ENCODE measurements around the gene TGFB1I1. TPM values are rescaled to one million over a fixed set of nuclear protein-coding genes. Genes with fewer than 3 reads are reported as not detected.
A peak's percentile ranks its signal among the peaks of the same experiment; 100 is the strongest.

The TGFB1I1 gene
- total and polyA plus RNA-seq, 2 of the 4 experiments (the other 2 are of a cell fraction) = 24.9 to 128 TPM

DNA sequence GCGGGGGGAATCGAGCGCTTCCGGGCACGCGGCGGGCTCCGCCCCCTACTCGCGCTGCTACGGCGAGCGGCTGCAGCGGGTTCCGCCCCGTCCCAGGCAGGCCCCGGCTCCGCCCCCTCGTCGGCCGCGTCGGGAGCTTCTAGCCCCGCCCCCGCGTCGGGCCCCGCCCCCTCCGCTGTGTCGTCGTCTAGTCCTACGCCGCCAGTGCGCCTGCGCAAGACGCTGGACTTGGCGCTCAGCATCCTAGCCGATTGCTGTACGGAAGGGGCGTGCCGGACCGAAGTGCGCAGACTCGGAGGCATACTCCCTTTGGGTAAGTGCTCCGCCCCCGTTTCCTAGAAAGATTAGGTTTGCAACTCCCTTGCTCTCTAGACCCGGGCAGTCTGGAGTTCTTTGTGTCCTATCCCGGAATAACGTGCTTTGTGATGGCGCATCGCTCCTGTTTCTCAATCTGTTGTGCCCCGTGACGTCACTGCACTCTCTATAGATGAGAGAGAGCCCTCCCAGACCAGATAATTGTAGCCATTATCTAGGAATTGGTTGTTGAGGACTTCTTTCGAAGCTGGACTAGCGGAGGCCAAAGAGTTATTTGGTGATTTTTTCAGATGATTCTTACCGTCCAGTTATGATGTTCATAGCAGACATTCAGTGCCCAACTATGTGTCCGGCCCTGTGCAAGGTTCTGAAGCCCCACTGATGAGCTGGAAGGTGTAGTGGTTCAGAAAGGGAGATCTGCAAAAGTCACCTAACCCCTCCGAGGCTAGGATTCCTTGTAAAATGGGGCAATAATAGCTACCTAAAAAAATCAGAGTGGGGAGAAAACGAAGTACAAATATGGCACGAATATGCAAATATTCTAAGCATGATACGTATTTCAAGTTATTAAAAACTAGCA, 12.0 kb upstream of the TGFB1I1 start (continued):
- TF ChIP-seq ELK1 (IDR thresholded peaks at IDR 0.05; ENCODE audit: borderline replicate concordance, low read depth, low read length) = no peak

DNA sequence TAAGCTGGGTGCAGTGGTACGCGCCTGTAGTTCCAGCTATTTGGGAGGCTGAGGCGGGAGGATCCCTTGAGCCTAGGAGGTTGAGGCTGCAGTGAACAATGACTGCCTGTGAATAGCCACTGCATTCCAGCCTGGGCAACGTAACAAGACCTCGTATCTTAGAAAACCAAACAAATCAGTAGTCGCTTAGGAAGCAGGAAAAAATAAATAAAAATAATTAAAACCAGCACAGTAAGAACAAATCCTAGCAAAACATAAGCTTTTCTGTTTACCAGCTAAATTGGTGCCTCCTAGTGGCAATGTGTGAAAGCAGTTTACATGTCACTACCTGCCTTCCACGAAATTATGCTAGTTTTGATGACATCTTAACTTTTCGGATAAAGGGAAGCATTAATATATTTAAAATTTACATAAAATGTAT, 11.4 kb upstream of the TGFB1I1 start:
- peak overlapping the region; percentile 72 for H3K4me2 ChIP-seq (ENCODE audit: low read depth, low read length)
- ChIA-PET POLR2A (ENCODE audit: unreplicated experiment) (interaction anchor here (0.6 to 2.5 kb wide), 3 partner anchors 11 to 507 kb away, joined by 3 to 16 read pairs (median 3); partner anchors contain the start of gene TGFB1I1), CTCF (interaction anchor here (0.5 to 1.8 kb wide), 5 partner anchors 8 to 336 kb away, joined by 3 to 7 read pairs (median 5); no protein-coding TSS in a partner anchor)
- peaks cover 9% of the 10 kb centered on the region for H3K4me1 ChIP-seq (ENCODE audit: control insufficient read depth, insufficient read depth, low read length)
- H4K91ac ChIP-seq (ENCODE audit: insufficient read depth, low read depth, low read length) = no peak overlapping the region
- peak overlapping the region; percentile 84 for H2AK9ac ChIP-seq (replicated peaks; ENCODE audit: low read depth, low read length, poor library complexity)
- H3K4me3 ChIP-seq (ENCODE audit: insufficient read depth, low read depth, low read length) = peak overlapping the region; percentile 52
- no peak overlapping the region for H2BK15ac ChIP-seq (ENCODE audit: low read depth, low read length)
- DNase-seq (peak; percentile 73), ATAC-seq (ENCODE audit: low read depth) (no peak)
- peaks cover 24% of the 10 kb centered on the region for H4K20me1 ChIP-seq (ENCODE audit: insufficient read depth, low read length)
- WGBS, 2 experiments (ENCODE audit: extremely low coverage in 2 of 2, insufficient read length in 1 of 2) = 100% methylated on average over 3 of the region's 8 CpGs; no CpG with 5 or more reads in 1 of the 2 experiments
- H4K8ac ChIP-seq (ENCODE audit: low read depth in 2 of 2, low read length in 2 of 2) = peak overlapping the region; percentile 16 to 81; a peak in 3 of 4 replicates
- H2AK5ac ChIP-seq (ENCODE audit: low read depth, low read length) = peak overlapping the region; percentile 59; the same call in 1 of the 2 replicates
- H2BK120ac ChIP-seq (ENCODE audit: low read depth, low read length) = no peak overlapping the region
- peak overlapping the region; percentile 57 for H2BK5ac ChIP-seq (ENCODE audit: low read depth, low read length, poor library complexity, severe bottlenecking)
- peaks cover 14% of the 10 kb centered on the region; the same call in 1 of the 2 replicates for H3K9me1 ChIP-seq (ENCODE audit: insufficient read depth, low read length)
- H3K27me3 ChIP-seq (ENCODE audit: control insufficient read depth, insufficient read depth, low read length) = no peaks in the 10 kb centered on the region
- H3K9me3 ChIP-seq (ENCODE audit: control insufficient read depth, insufficient read depth, low read length) = no peaks in the 10 kb centered on the region
- H2AFZ ChIP-seq (replicated peaks; ENCODE audit: low read length, poor library complexity) = no peak overlapping the region
- no peak overlapping the region for H3K23ac ChIP-seq (ENCODE audit: low read depth, low read length)
- intact Hi-C loops (cut with micrococcal nuclease) = no loop called here
- 0 out of 2 replicates have a peak overlapping the region, but pooled peaks have one; percentile 10 for H3K9ac ChIP-seq (ENCODE audit: low read depth, low read length)
- dilution Hi-C loops (cut with HindIII; ENCODE audit: low sequenced_read_pairs, unreplicated experiment) = no loop called here
- in situ Hi-C loops (cut with MboI; ENCODE audit: low sequenced_read_pairs) = loop anchor here (10.0 to 25.0 kb wide), 2 partner anchors 386 to 402 kb away; partner anchors contain the start of genes ZNF267, ZNF646 and ZNF668
- H3K14ac ChIP-seq (replicated peaks; ENCODE audit: low read depth, low read length) = peak overlapping the region; percentile 80
- H3K4ac ChIP-seq (ENCODE audit: low read depth, low read length) = peak overlapping the region; percentile 94; the same call in 1 of the 2 replicates
- no peak overlapping the region for H2BK20ac ChIP-seq (ENCODE audit: low read depth, low read length)
- H3K36me3 ChIP-seq (ENCODE audit: control insufficient read depth, insufficient read depth, low read length) = peaks cover 13% of the 10 kb centered on the region
- peaks cover 11 to 44% of the 10 kb centered on the region in 2 experiments for H3K79me1 ChIP-seq (ENCODE audit: low read depth in 1 of 2, low read length in 2 of 2)
- H4K5ac ChIP-seq (ENCODE audit: low read depth, low read length) = peak overlapping the region; percentile 22; the same call in 1 of the 2 replicates
- BruUV-seq (replicated peaks) = TSS peak; percentile 40
- H3K56ac ChIP-seq (ENCODE audit: extremely low read depth, insufficient read depth, low read length) = no peak overlapping the region
- peak overlapping the region; percentile 52; the same call in 1 of the 2 replicates for H3K27ac ChIP-seq (ENCODE audit: insufficient read depth, low read length)
- TF ChIP-seq, protein P1, sequence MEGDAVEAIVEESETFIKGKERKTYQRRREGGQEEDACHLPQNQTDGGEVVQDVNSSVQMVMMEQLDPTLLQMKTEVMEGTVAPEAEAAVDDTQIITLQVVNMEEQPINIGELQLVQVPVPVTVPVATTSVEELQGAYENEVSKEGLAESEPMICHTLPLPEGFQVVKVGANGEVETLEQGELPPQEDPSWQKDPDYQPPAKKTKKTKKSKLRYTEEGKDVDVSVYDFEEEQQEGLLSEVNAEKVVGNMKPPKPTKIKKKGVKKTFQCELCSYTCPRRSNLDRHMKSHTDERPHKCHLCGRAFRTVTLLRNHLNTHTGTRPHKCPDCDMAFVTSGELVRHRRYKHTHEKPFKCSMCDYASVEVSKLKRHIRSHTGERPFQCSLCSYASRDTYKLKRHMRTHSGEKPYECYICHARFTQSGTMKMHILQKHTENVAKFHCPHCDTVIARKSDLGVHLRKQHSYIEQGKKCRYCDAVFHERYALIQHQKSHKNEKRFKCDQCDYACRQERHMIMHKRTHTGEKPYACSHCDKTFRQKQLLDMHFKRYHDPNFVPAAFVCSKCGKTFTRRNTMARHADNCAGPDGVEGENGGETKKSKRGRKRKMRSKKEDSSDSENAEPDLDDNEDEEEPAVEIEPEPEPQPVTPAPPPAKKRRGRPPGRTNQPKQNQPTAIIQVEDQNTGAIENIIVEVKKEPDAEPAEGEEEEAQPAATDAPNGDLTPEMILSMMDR (conservative IDR thresholded peaks at IDR 0.05; ENCODE audit: low read depth, low read length) = peak; percentile 73
- TF ChIP-seq SMC3 (IDR thresholded peaks at IDR 0.05; ENCODE audit: low read depth, low read length) (peak; percentile 54), RAD21 (IDR thresholded peaks at IDR 0.05; ENCODE audit: low read length) (peak; percentile 49), CHD1 (IDR thresholded peaks at IDR 0.05; ENCODE audit: low read depth, low read length) (no peak)
- H3K18ac ChIP-seq (ENCODE audit: low read depth, low read length) = no peak overlapping the region
